Measurements from ENCODE around the gene IL1RAPL2.
A peak's percentile ranks its signal among the peaks of the same experiment; 100 is the strongest.

Gene IL1RAPL2

GRCh38 chrX:105274091-105274490 lies 708.1 kb downstream of the IL1RAPL2 start:
- H3K27me3 ChIP-seq (ENCODE audit: control insufficient read depth, insufficient read depth, low read length): no peaks in the 10 kb centered on the region
- H3K4me1 ChIP-seq (ENCODE audit: control insufficient read depth, low read depth, low read length): peaks cover 18% of the 10 kb centered on the region
- H3K36me3 ChIP-seq (ENCODE audit: control insufficient read depth, low read depth, low read length): no peaks in the 10 kb centered on the region
- H3K4me3 ChIP-seq (ENCODE audit: low read length): no peak overlapping the region
- no peak overlapping the region for H3K9ac ChIP-seq (ENCODE audit: low read length)
- H3K27ac ChIP-seq (ENCODE audit: low read length): no peak overlapping the region
- H3K9me3 ChIP-seq (ENCODE audit: control insufficient read depth, low read depth, low read length): no peaks in the 10 kb centered on the region

- no peak overlapping the region for H3K27ac ChIP-seq (ENCODE audit: low read length)
- H3K9ac ChIP-seq (ENCODE audit: low read length): no peak overlapping the region
- H3K27me3 ChIP-seq (ENCODE audit: control insufficient read depth, insufficient read depth, low read length): no peaks in the 10 kb centered on the region
- H3K4me3 ChIP-seq (ENCODE audit: low read length): no peak overlapping the region
- no peaks in the 10 kb centered on the region for H3K36me3 ChIP-seq (ENCODE audit: control insufficient read depth, low read depth, low read length)
- peaks cover 18% of the 10 kb centered on the region for H3K4me1 ChIP-seq (ENCODE audit: control insufficient read depth, low read depth, low read length)
- no peaks in the 10 kb centered on the region for H3K9me3 ChIP-seq (ENCODE audit: control insufficient read depth, low read depth, low read length)
These were observed 711.1 kb downstream of the IL1RAPL2 start for GRCh38 chrX:105277132-105277531.

- no peaks in the 10 kb centered on the region for H3K9me3 ChIP-seq (ENCODE audit: control insufficient read depth, low read depth, low read length)
- H3K9ac ChIP-seq (ENCODE audit: low read length): no peak overlapping the region
- H3K27ac ChIP-seq (ENCODE audit: low read length): no peak overlapping the region
- H3K4me3 ChIP-seq (ENCODE audit: low read length): no peak overlapping the region
- no peaks in the 10 kb centered on the region for H3K36me3 ChIP-seq (ENCODE audit: control insufficient read depth, low read depth, low read length)
- peaks cover 5% of the 10 kb centered on the region for H3K4me1 ChIP-seq (ENCODE audit: control insufficient read depth, low read depth, low read length)
- H3K27me3 ChIP-seq (ENCODE audit: control insufficient read depth, insufficient read depth, low read length): no peaks in the 10 kb centered on the region
These were observed 716.1 kb downstream of the IL1RAPL2 start for GRCh38 chrX:105282077-105282476.

GRCh38 chrX:105297041-105297440 lies 731.0 kb downstream of the IL1RAPL2 start:
- H3K4me1 ChIP-seq (ENCODE audit: control insufficient read depth, low read depth, low read length): peaks cover 23% of the 10 kb centered on the region

GRCh38 chrX:105299286-105299685 lies 733.3 kb downstream of the IL1RAPL2 start:
- Histone ChIP-seq H3K36me3 (ENCODE audit: control insufficient read depth, low read depth, low read length) (no peaks in the 10 kb centered on the region), H3K9ac (ENCODE audit: low read length) (no peak overlapping the region), H3K4me3 (ENCODE audit: low read length) (peak overlapping the region; percentile 15), H3K27me3 (ENCODE audit: control insufficient read depth, insufficient read depth, low read length) (no peaks in the 10 kb centered on the region), H3K4me1 (ENCODE audit: control insufficient read depth, low read depth, low read length) (peaks cover 23% of the 10 kb centered on the region), H3K27ac (ENCODE audit: low read length) (no peak overlapping the region), H3K9me3 (ENCODE audit: control insufficient read depth, low read depth, low read length) (no peaks in the 10 kb centered on the region)

More at GRCh38 chrX:105297041-105297440, 731.0 kb downstream of the IL1RAPL2 start:
- no peak overlapping the region for H3K9ac ChIP-seq (ENCODE audit: low read length)
- no peaks in the 10 kb centered on the region for H3K27me3 ChIP-seq (ENCODE audit: control insufficient read depth, insufficient read depth, low read length)
- no peak overlapping the region for H3K27ac ChIP-seq (ENCODE audit: low read length)
- no peaks in the 10 kb centered on the region for H3K36me3 ChIP-seq (ENCODE audit: control insufficient read depth, low read depth, low read length)
- H3K4me3 ChIP-seq (ENCODE audit: low read length): no peak overlapping the region
- no peaks in the 10 kb centered on the region for H3K9me3 ChIP-seq (ENCODE audit: control insufficient read depth, low read depth, low read length)

GRCh38 chrX:105302246-105302645 lies 736.2 kb downstream of the IL1RAPL2 start:
- Histone ChIP-seq H3K4me1 (ENCODE audit: control insufficient read depth, low read depth, low read length) (peaks cover 23% of the 10 kb centered on the region), H3K9ac (ENCODE audit: low read length) (no peak overlapping the region), H3K9me3 (ENCODE audit: control insufficient read depth, low read depth, low read length) (no peaks in the 10 kb centered on the region), H3K4me3 (ENCODE audit: low read length) (no peak overlapping the region), H3K36me3 (ENCODE audit: control insufficient read depth, low read depth, low read length) (no peaks in the 10 kb centered on the region), H3K27ac (ENCODE audit: low read length) (no peak overlapping the region), H3K27me3 (ENCODE audit: control insufficient read depth, insufficient read depth, low read length) (no peaks in the 10 kb centered on the region)

- H3K27ac ChIP-seq (ENCODE audit: low read length): no peak overlapping the region
- H3K4me1 ChIP-seq (ENCODE audit: control insufficient read depth, low read depth, low read length): no peaks in the 10 kb centered on the region
- H3K36me3 ChIP-seq (ENCODE audit: control insufficient read depth, low read depth, low read length): no peaks in the 10 kb centered on the region
- H3K4me3 ChIP-seq (ENCODE audit: low read length): no peak overlapping the region
- H3K27me3 ChIP-seq (ENCODE audit: control insufficient read depth, insufficient read depth, low read length): no peaks in the 10 kb centered on the region
- H3K9me3 ChIP-seq (ENCODE audit: control insufficient read depth, low read depth, low read length): no peaks in the 10 kb centered on the region
- no peak overlapping the region for H3K9ac ChIP-seq (ENCODE audit: low read length)
These were observed 741.8 kb downstream of the IL1RAPL2 start for GRCh38 chrX:105307762-105308161.

GRCh38 chrX:105313596-105313995 lies 747.6 kb downstream of the IL1RAPL2 start:
- Histone ChIP-seq H3K36me3 (ENCODE audit: control insufficient read depth, low read depth, low read length) (no peaks in the 10 kb centered on the region), H3K27ac (ENCODE audit: low read length) (no peak overlapping the region), H3K27me3 (ENCODE audit: control insufficient read depth, insufficient read depth, low read length) (no peaks in the 10 kb centered on the region), H3K9me3 (ENCODE audit: control insufficient read depth, low read depth, low read length) (no peaks in the 10 kb centered on the region), H3K4me3 (ENCODE audit: low read length) (no peak overlapping the region), H3K9ac (ENCODE audit: low read length) (no peak overlapping the region), H3K4me1 (ENCODE audit: control insufficient read depth, low read depth, low read length) (peaks cover 4% of the 10 kb centered on the region)

GRCh38 chrX:105314458-105314857 lies 748.5 kb downstream of the IL1RAPL2 start:
- no peak overlapping the region for H3K4me3 ChIP-seq (ENCODE audit: low read length)
- no peaks in the 10 kb centered on the region for H3K36me3 ChIP-seq (ENCODE audit: control insufficient read depth, low read depth, low read length)
- H3K27ac ChIP-seq (ENCODE audit: low read length): no peak overlapping the region
- H3K4me1 ChIP-seq (ENCODE audit: control insufficient read depth, low read depth, low read length): peaks cover 4% of the 10 kb centered on the region
- H3K9ac ChIP-seq (ENCODE audit: low read length): no peak overlapping the region
- H3K9me3 ChIP-seq (ENCODE audit: control insufficient read depth, low read depth, low read length): no peaks in the 10 kb centered on the region
- H3K27me3 ChIP-seq (ENCODE audit: control insufficient read depth, insufficient read depth, low read length): no peaks in the 10 kb centered on the region

GRCh38 chrX:105315248-105315647 lies 749.2 kb downstream of the IL1RAPL2 start:
- no peak overlapping the region for H3K27ac ChIP-seq (ENCODE audit: low read length)
- H3K36me3 ChIP-seq (ENCODE audit: control insufficient read depth, low read depth, low read length): no peaks in the 10 kb centered on the region
- no peak overlapping the region for H3K9ac ChIP-seq (ENCODE audit: low read length)

GRCh38 chrX:105317117-105317516 lies 751.1 kb downstream of the IL1RAPL2 start:
- Histone ChIP-seq H3K4me3 (ENCODE audit: low read length) (no peak overlapping the region), H3K9me3 (ENCODE audit: control insufficient read depth, low read depth, low read length) (no peaks in the 10 kb centered on the region), H3K27ac (ENCODE audit: low read length) (no peak overlapping the region), H3K9ac (ENCODE audit: low read length) (no peak overlapping the region), H3K27me3 (ENCODE audit: control insufficient read depth, insufficient read depth, low read length) (no peaks in the 10 kb centered on the region), H3K4me1 (ENCODE audit: control insufficient read depth, low read depth, low read length) (peaks cover 4% of the 10 kb centered on the region), H3K36me3 (ENCODE audit: control insufficient read depth, low read depth, low read length) (no peaks in the 10 kb centered on the region)

More at GRCh38 chrX:105315248-105315647, 749.2 kb downstream of the IL1RAPL2 start:
- H3K9me3 ChIP-seq (ENCODE audit: control insufficient read depth, low read depth, low read length): no peaks in the 10 kb centered on the region
- H3K4me3 ChIP-seq (ENCODE audit: low read length): no peak overlapping the region
- no peaks in the 10 kb centered on the region for H3K27me3 ChIP-seq (ENCODE audit: control insufficient read depth, insufficient read depth, low read length)
- H3K4me1 ChIP-seq (ENCODE audit: control insufficient read depth, low read depth, low read length): peaks cover 4% of the 10 kb centered on the region

- Histone ChIP-seq H3K4me1 (ENCODE audit: control insufficient read depth, low read depth, low read length) (no peaks in the 10 kb centered on the region), H3K36me3 (ENCODE audit: control insufficient read depth, low read depth, low read length) (no peaks in the 10 kb centered on the region), H3K4me3 (ENCODE audit: low read length) (no peak overlapping the region), H3K27ac (ENCODE audit: low read length) (no peak overlapping the region), H3K9ac (ENCODE audit: low read length) (no peak overlapping the region), H3K27me3 (ENCODE audit: control insufficient read depth, insufficient read depth, low read length) (no peaks in the 10 kb centered on the region), H3K9me3 (ENCODE audit: control insufficient read depth, low read depth, low read length) (peaks cover 3% of the 10 kb centered on the region)
These were observed 757.9 kb downstream of the IL1RAPL2 start for GRCh38 chrX:105323928-105324327.
